Transverse colon (tissue), 4 donors: ENCODE data around the gene TRPM1.

Experiments
- CTCF ChIP-seq, 5 experiments: fragments of 200-600 bp in 3 of 5; fragments of 450-650 bp in 2 of 5; sonication (generic) in 3 of 5; IDR thresholded peaks; 1 replicate in 2 of 5; 2 replicates in 3 of 5; pipeline ENCODE4 v1.5.1; 2016 to 2017; ENCODE audit warnings: antibody characterized with exemption in 5 of 5, inconsistent platforms in 3 of 5, mild to moderate bottlenecking in 2 of 5, moderate library complexity in 1 of 5
- POLR2A ChIP-seq: fragments of 450-650 bp; IDR thresholded peaks from one replicate; pipeline ENCODE4 v1.6.1; 2016; ENCODE audit warnings: antibody characterized with exemption, mild to moderate bottlenecking, moderate library complexity
- POLR2AphosphoS5 ChIP-seq, 3 donors: sonication (generic); formaldehyde crosslinking; IDR thresholded peaks; one replicate each; pipeline ENCODE4 v1.6.1; 2016; ENCODE audit warnings: antibody characterized with exemption in 3 of 3

- TF ChIP-seq POLR2A (no peak), CTCF (IDR thresholded peaks at IDR 0.05) (no peak), POLR2AphosphoS5 (IDR thresholded peaks at IDR 0.05) (no peak)
Measured at GRCh38 chr15:30992249-30992864, 109.2 kb downstream of the TRPM1 start.
